Neutrophil (primary cell): ENCODE measurements around the gene TYMP.

ENCODE experiments used
- H3K27ac ChIP-seq: fragments of 200-600 bp; sonication (generic); 2 replicates; pipeline ENCODE4 v1.5.1; 2016; ENCODE audit warnings: mild to moderate bottlenecking, moderate library complexity
- H3K27me3 ChIP-seq: fragments of 200-600 bp; sonication (generic); 2 replicates; pipeline ENCODE4 v1.6.0; 2016; ENCODE audit warnings: mild to moderate bottlenecking
- H3K36me3 ChIP-seq: fragments of 200-600 bp; sonication (generic); 2 replicates; pipeline ENCODE4 v1.5.1; 2017
- H3K4me1 ChIP-seq, 2 experiments: fragments of 200-600 bp in 1 of 2; sonication (generic) in 1 of 2; 1 replicate in 1 of 2; 2 replicates in 1 of 2; pipeline versions ENCODE4 v1.5.1 to v1.6.1; 2013 to 2016; ENCODE audit warnings: low read depth in 1 of 2, low read length in 1 of 2, mild to moderate bottlenecking in 1 of 2, moderate library complexity in 1 of 2; ENCODE audit not compliant: control insufficient read depth in 1 of 2, insufficient read depth in 1 of 2
- H3K4me3 ChIP-seq, 2 experiments: fragments of 200-600 bp in 1 of 2; sonication (generic) in 1 of 2; 1 replicate in 1 of 2; 2 replicates in 1 of 2; pipeline ENCODE4 v1.5.1; 2013 to 2016; ENCODE audit warnings: low read depth in 1 of 2, low read length in 1 of 2, mild to moderate bottlenecking in 1 of 2, moderate library complexity in 1 of 2
- H3K9me3 ChIP-seq: fragments of 200-600 bp; sonication (generic); 2 replicates; pipeline ENCODE4 v1.5.1; 2016
- CTCF ChIP-seq: fragments of 200-600 bp; sonication (generic); IDR thresholded peaks from 2 replicates; pipeline ENCODE4 v1.5.1; 2016; ENCODE audit warnings: antibody characterized with exemption

TYMP gene

GRCh38 chr22:50486561-50487289 lies 43.1 kb downstream of the TYMP start, which contains the start of gene MIOX:
MIOX (plus strand) TSS chr22:50486859; CDS start chr22:50486898, 39 bp downstream.
- no peaks in the 10 kb centered on the region for H3K9me3 ChIP-seq
- peaks cover 3 to 4% of the 10 kb centered on the region in 2 experiments for H3K4me1 ChIP-seq
- no peak within 1 kb of the TSS for H3K27ac ChIP-seq
- H3K27me3 ChIP-seq: peaks cover 76% of the 10 kb centered on the region
- H3K36me3 ChIP-seq: no peaks in the 10 kb centered on the region
- H3K4me3 ChIP-seq: no peak within 1 kb of the TSS
- TF ChIP-seq CTCF: no peak

GRCh38 chr22:50485221-50486131 lies 44.3 kb downstream of the TYMP start:
- Histone ChIP-seq H3K36me3 (no peaks in the 10 kb centered on the region), H3K9me3 (no peaks in the 10 kb centered on the region), H3K27me3 (peaks cover 78% of the 10 kb centered on the region), H3K4me1 (peaks cover 5 to 10% of the 10 kb centered on the region in 2 experiments), H3K4me3 (no peak overlapping the region), H3K27ac (no peak overlapping the region)
- no peak for TF ChIP-seq CTCF

- TF ChIP-seq CTCF: no peak
- Histone ChIP-seq H3K9me3 (no peaks in the 10 kb centered on the region), H3K4me1 (peaks cover 5 to 10% of the 10 kb centered on the region in 2 experiments), H3K36me3 (no peaks in the 10 kb centered on the region), H3K27me3 (peaks cover 83% of the 10 kb centered on the region), H3K4me3 (no peak overlapping the region), H3K27ac (no peak overlapping the region)
Measured at GRCh38 chr22:50483977-50484853, 45.6 kb downstream of the TYMP start.

- peaks cover 5 to 10% of the 10 kb centered on the region in 2 experiments for H3K4me1 ChIP-seq
- peaks cover 90% of the 10 kb centered on the region for H3K27me3 ChIP-seq
- no peaks in the 10 kb centered on the region for H3K9me3 ChIP-seq
Measured at GRCh38 chr22:50483556-50483955, 46.3 kb downstream of the TYMP start.

More at GRCh38 chr22:50483556-50483955, 46.3 kb downstream of the TYMP start:
- no peak overlapping the region for H3K4me3 ChIP-seq
- TF ChIP-seq CTCF: no peak
- H3K27ac ChIP-seq: no peak overlapping the region
- no peaks in the 10 kb centered on the region for H3K36me3 ChIP-seq
